Liver (tissue), 9 donors: ENCODE measurements around the gene SLC26A9. TPM values are rescaled to one million over a fixed set of nuclear protein-coding genes. Genes with fewer than 3 reads are reported as not detected.

Source experiments
- DNase-seq: peaks from one replicate; pipeline ENCODE4 v3.0.0-alpha.2; 2017; ENCODE audit warnings: low spot score
- H3K27ac ChIP-seq, 2 donors: one replicate each; pipeline ENCODE4 v1.7.0; 2013; ENCODE audit warnings: inconsistent platforms in 2 of 2, low read length in 2 of 2, control low read depth in 1 of 2, low read depth in 1 of 2, mild to moderate bottlenecking in 1 of 2
- H3K27me3 ChIP-seq, 4 donors: one replicate each; pipeline versions ENCODE4 v1.6.1 to v1.7.0; 2013; ENCODE audit warnings: low read length in 3 of 4, inconsistent platforms in 1 of 4, mild to moderate bottlenecking in 1 of 4, moderate library complexity in 1 of 4; ENCODE audit not compliant: control insufficient read depth in 4 of 4, insufficient read depth in 4 of 4
- H3K36me3 ChIP-seq, 4 donors: one replicate each; pipeline versions ENCODE4 v1.6.1 to v1.7.0; 2013; ENCODE audit warnings: low read length in 3 of 4, mild to moderate bottlenecking in 3 of 4, low read depth in 1 of 4, moderate library complexity in 1 of 4; ENCODE audit not compliant: control insufficient read depth in 4 of 4, insufficient read depth in 3 of 4
- H3K4me1 ChIP-seq, 4 donors: one replicate each; pipeline versions ENCODE4 v1.6.1 to v1.7.0; 2013; ENCODE audit warnings: low read length in 3 of 4, mild to moderate bottlenecking in 3 of 4, moderate library complexity in 1 of 4; ENCODE audit not compliant: control insufficient read depth in 4 of 4, insufficient read depth in 4 of 4
- H3K4me3 ChIP-seq, 3 donors: one replicate each; pipeline versions ENCODE4 v1.6.1 to v1.7.0; 2013; ENCODE audit warnings: low read length in 3 of 3, control low read depth in 1 of 3, low read depth in 1 of 3, mild to moderate bottlenecking in 1 of 3
- H3K9ac ChIP-seq, 2 donors: one replicate each; pipeline ENCODE4 v1.7.0; 2013; ENCODE audit warnings: low read length in 2 of 2, mild to moderate bottlenecking in 2 of 2, moderate library complexity in 2 of 2, control low read depth in 1 of 2, low read depth in 1 of 2
- H3K9me3 ChIP-seq, 4 donors: one replicate each; pipeline versions ENCODE4 v1.6.1 to v1.7.0; 2013; ENCODE audit warnings: low read length in 3 of 4; ENCODE audit not compliant: control insufficient read depth in 4 of 4
- FOXA1 ChIP-seq: IDR thresholded peaks from 2 replicates; pipeline ENCODE4 v1.6.1; 2016; ENCODE audit warnings: antibody characterized with exemption
- HNF4G ChIP-seq: IDR thresholded peaks from 2 replicates; pipeline ENCODE4 v1.6.1; 2016; ENCODE audit warnings: antibody characterized with exemption
- JUND ChIP-seq, 2 donors: IDR thresholded peaks; 2 replicates each; pipeline ENCODE4 v1.6.1; 2016; ENCODE audit warnings: antibody characterized with exemption in 2 of 2
- NR2F2 ChIP-seq: IDR thresholded peaks from 2 replicates; pipeline ENCODE4 v1.6.1; 2016; ENCODE audit warnings: antibody characterized with exemption
- REST ChIP-seq: IDR thresholded peaks from 2 replicates; pipeline ENCODE4 v1.6.1; 2016; ENCODE audit warnings: antibody characterized with exemption, mild to moderate bottlenecking
- TAF1 ChIP-seq: conservative IDR thresholded peaks from 2 replicates; pipeline ENCODE4 v1.6.1; 2016; ENCODE audit warnings: antibody characterized with exemption, mild to moderate bottlenecking
- YY1 ChIP-seq: IDR thresholded peaks from 2 replicates; pipeline ENCODE4 v1.6.1; 2016; ENCODE audit warnings: antibody characterized with exemption, mild to moderate bottlenecking
- ZBTB33 ChIP-seq: IDR thresholded peaks from 2 replicates; pipeline ENCODE4 v1.6.1; 2016; ENCODE audit warnings: antibody characterized with exemption
- WGBS: extraction: QIAGEN DNeasy Blood & Tissue Kit; methylation state at CpG from one replicate; pipeline ENCODE4 v1.1.7; 2013; 5-methylcytosine and 5-hydroxymethylcytosine counted together
- polyA plus RNA-seq, 2 donors: library from polyadenylated mRNA; stranded (reverse) in 1 of 2; unstranded in 1 of 2; fragments of 200-250 nt in 1 of 2; fragments of >200 nt in 1 of 2; fragmentation: Nextera tagmentation in 1 of 2; extraction: Ambion mirVana in 1 of 2; gene quantifications; one replicate each; pipeline versions ENCODE4 v1.2.1 to v1.2.3, GENCODE V29; 2013 to 2015
- total RNA-seq, 2 donors: library from RNA; depleted of rRNA; stranded (reverse); fragments of >200 nt; gene quantifications; one replicate each; pipeline ENCODE4 v1.2.3, GENCODE V29; 2014
- donor health status: healthy.
- donor health status: healthy.
- donor health status: healthy.
- donor health status: healthy.
- donor health status: healthy.

Gene SLC26A9
- total and polyA plus RNA-seq, 4 donors, result not detected

- Histone ChIP-seq H3K9ac (no peak overlapping the region), H3K9me3 (peaks cover 0 to 3% (median 0%) of the 10 kb centered on the region in 4 donors), H3K4me1 (no peaks in the 10 kb centered on the region), H3K27me3 (no peaks in the 10 kb centered on the region), H3K27ac (no peak overlapping the region), H3K4me3 (no peak overlapping the region), H3K36me3 (no peaks in the 10 kb centered on the region)
- DNase-seq, result no peak
- no peak for TF ChIP-seq YY1
- no peak for TF ChIP-seq REST
- TF ChIP-seq TAF1, result no peak
- no peak for TF ChIP-seq NR2F2
- TF ChIP-seq HNF4G, result no peak
- TF ChIP-seq ZBTB33, result no peak
- TF ChIP-seq JUND (IDR thresholded peaks at IDR 0.05), result no peak
- TF ChIP-seq FOXA1, result no peak
- 79% methylated on average over 2 of the region's 2 CpGs for WGBS
Measured at GRCh38 chr1:205870236-205870635, 73.0 kb downstream of the SLC26A9 start.

Other genes with a start within 250 kb of the SLC26A9 start
- gene NUCKS1, start 193.3 kb downstream of the SLC26A9 start, total RNA-seq, result 10 to 100 TPM; 48.9 to 86.1 TPM
- gene NUCKS1, start 193.3 kb downstream of the SLC26A9 start, polyA plus RNA-seq, result 10 to 100 TPM; 27.0 to 36.4 TPM
- gene RAB29, start 168.0 kb downstream of the SLC26A9 start, total RNA-seq, result 10 to 100 TPM; 11.0 to 25.0 TPM
- 10 to 100 TPM; 14.7 to 17.3 TPM for gene RAB29, start 168.0 kb downstream of the SLC26A9 start, polyA plus RNA-seq
- gene SLC41A1, start 130.3 kb downstream of the SLC26A9 start, total RNA-seq, result 1 to 10 TPM; 5.5 to 9.1 TPM
- 1 to 10 TPM; 2.6 to 2.7 TPM for gene SLC41A1, start 130.3 kb downstream of the SLC26A9 start, polyA plus RNA-seq
- under 1 TPM; under 0.01 to 0.14 TPM for gene PM20D1, start 93.3 kb downstream of the SLC26A9 start, total RNA-seq
- gene PM20D1, start 93.3 kb downstream of the SLC26A9 start, polyA plus RNA-seq, result under 1 TPM; 0.29 to 0.30 TPM
- under 1 TPM in 1 of 2 donors, not detected in 1; 0.89 TPM for gene RAB7B, start 59.9 kb upstream of the SLC26A9 start, total RNA-seq
- gene RAB7B, start 59.9 kb upstream of the SLC26A9 start, polyA plus RNA-seq, result under 1 TPM; 0.08 to 0.20 TPM
- 10 to 100 TPM in 1 of 2 donors, under 1 TPM in 1; under 0.01 to 32.8 TPM for gene CTSE, start 80.4 kb upstream of the SLC26A9 start, total RNA-seq
- gene CTSE, start 80.4 kb upstream of the SLC26A9 start, polyA plus RNA-seq, result under 1 TPM; 0.03 to 0.08 TPM
- gene RHEX, start 109.7 kb upstream of the SLC26A9 start, total RNA-seq, result 1 to 10 TPM in 1 of 2 donors, under 1 TPM in 1; 0.67 to 2.8 TPM
- under 1 TPM; 0.15 to 0.26 TPM for gene RHEX, start 109.7 kb upstream of the SLC26A9 start, polyA plus RNA-seq
- gene AVPR1B, start 173.9 kb upstream of the SLC26A9 start, total RNA-seq, result not detected
- not detected for gene AVPR1B, start 173.9 kb upstream of the SLC26A9 start, polyA plus RNA-seq